HG03196 (cell line): ENCODE results near the gene DNAJB5.
"Not testable (repeated sequence)": the region's sequence is repeated elsewhere in the genome, so short reads cannot be mapped to it uniquely, and the experiment has no call there.

Experiments
- ATAC-seq: cut with Tn5 transposase; IDR thresholded peaks from one replicate; pipeline ENCODE4 v1.9.1; 2021; ENCODE audit not compliant: unreplicated experiment

The DNAJB5 gene

DNA sequence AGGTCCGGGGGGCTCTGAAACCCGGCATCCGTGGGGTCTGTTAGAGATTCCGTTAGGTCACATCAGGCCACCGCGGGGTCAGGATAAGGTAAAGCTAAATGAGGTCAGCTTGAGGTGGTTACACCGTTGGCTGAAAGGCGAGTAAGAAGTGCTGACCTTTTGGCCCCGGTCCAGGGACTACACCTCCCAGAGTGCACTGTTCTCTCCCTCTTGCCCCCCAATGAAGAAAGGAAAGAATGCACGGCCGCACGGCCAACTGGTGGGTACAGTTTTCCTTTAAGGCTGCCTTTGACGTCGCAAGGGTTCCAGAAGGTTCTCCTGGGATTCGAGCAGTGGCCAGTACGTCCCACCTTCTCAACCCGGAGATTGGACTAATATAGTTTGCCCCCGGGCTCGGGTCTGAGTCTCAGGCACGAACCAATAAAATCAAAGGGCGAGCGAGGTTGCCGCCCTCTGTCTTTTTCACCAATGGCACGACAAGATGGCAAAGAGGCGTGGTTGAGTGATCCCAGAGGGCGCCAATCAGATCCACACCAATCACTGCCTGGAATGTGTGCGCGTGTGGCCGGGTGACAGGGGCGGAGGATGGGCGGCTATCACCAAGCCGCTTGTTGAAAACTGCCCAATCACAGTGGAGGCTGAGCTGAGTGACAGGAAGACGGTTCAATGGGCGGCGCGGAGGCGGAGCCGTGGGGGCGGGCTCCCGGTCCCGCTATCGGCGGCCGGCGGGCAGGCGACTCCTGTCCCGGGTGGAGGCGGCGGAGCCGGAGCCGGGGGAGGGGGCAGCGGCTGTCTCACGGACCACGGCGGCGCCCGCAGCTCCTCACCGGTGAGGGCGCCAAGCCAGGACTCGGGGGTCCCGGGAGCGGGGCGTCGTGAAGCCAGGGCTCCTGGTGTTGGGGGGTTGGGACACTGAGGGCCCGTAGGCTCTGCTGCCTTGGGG is at the start of gene DNAJB5:
Gene DNAJB5, plus strand, starts transcription at position 743 of the 943 bp plus-strand sequence. CDS start 886 bp downstream, outside the sequence.
- peak; percentile 86 for ATAC-seq

DNA sequence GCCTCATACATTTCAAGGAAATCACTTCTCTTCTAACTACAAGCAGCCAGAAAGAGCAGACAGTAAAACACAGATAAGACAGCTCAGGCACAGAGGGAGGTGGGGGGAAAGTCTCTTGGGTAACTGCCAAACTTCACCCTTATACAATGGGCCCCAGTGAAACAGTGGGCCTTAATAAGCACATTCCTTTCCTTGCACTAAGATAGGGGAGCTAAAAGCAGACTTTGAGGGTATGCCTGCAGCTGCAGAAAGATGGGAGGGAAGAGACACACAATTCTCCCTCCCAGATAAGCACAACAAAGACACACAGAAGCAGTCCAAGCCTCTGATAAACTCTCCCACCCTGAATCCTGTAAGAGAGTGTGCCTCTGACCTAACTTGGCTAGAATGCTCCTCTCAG is 49.6 kb upstream of the DNAJB5 start:
- not testable (repeated sequence) for ATAC-seq

DNA sequence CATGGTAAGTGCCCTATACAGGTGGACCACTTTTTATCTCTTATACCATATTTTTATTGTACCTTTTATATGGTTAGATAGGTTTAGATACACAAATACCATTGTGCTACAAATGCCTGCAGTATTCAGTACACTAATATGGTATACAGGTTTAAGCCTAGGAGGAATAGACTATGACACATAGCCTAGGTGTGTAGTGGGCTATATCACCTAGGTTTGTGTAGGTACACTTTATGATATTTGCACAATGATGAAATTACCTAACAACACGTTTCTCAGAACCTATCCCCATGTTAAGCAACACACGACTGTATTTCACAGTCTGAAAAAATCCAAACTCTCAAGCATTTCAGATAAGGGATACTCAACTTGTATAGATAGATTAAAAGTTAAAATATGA is 41.1 kb upstream of the DNAJB5 start:
- no peak for ATAC-seq

DNA sequence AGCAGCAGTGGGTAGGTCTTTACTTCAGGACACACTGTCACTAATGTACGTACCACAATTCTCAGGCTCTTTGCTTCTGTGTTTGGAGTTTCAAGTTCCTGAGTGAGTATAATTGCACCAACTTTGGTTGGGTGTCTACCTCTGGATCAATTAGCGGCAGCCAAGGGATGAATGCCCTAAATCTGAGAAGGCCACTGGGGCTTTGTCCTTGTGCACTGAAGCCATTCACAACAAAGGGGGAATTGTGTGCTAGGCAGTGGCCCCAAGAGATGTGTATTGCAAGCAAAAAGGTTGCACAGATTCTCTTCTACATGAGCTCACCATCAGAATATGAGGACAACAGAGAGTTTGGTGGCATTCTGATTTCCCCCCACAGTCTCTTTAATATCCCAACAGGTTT is 35.3 kb upstream of the DNAJB5 start:
- no peak for ATAC-seq

GRCh38 chr9:34956066-34956465 is 33.5 kb upstream of the DNAJB5 start:
- not testable (repeated sequence) for ATAC-seq

DNA sequence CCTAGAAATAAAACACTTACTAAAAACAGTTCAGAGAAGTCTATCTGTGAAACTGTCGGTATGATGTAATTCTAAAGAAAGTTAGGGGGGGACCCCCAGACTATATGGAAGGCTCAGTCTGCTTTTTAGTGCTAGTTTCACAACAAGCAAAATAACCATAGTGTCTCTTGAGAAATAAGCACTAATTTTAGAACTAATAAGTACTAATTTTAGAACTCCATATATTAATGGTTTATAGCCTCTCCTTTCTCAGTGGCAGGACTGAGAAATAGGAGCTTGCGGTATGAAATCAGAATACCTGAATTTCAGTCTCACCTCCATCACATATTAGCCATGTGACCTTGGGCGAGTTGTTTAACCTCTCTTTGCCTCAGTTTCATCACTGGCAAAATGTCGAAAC is 32.9 kb upstream of the DNAJB5 start:
- ATAC-seq = peak; percentile 43

DNA sequence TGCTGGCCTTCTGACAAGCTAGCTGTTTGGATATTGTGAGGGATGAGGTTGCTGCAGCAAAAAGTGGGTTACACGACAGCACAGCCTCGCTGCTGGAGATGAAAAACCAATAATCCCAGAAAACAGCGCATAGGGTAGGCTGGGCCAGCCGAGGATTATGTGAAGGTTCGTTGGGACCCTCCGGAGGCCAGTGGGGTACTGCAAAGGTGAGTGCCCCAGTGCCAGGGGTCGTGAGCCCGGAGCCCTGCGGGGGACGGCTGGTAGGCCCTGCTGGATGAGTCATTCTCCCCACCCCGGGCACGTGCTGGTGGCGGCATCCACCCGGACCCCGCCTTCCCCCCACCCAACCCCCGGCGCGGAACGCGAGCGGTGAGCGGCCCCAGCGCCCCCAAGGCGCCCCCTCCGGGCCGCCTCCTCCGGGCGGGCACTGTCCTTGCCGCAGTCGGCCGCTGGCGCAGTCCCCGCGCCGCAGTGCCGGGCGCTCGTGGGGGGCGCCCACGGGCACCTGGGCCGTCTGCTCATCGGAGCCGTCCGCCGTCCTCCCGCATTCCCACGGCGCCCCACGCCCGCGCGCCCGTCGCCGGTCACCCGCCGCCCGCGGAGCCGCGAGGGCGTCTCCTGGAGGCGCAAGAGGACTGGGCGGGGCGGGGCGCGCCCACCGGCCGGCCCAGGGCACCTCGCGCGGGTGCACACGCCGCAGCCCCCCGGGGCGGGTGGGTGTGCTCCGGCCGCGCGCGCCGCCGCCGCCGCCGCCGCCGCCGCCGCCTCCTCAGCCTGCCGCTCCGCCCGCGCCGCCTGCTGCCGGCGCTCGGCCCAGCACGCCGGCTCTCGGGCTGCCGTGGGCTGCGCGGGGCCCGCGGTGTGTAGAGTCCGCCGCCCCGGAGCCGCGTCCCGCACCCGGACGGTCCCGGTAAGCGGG is 31.8 kb upstream of the DNAJB5 start, which contains the start of gene PHF24:
Gene PHF24, plus strand, starts transcription at position 794 of the 919 bp plus-strand sequence. CDS start 13,014 bp downstream, outside the sequence.
- no peak for ATAC-seq

DNA sequence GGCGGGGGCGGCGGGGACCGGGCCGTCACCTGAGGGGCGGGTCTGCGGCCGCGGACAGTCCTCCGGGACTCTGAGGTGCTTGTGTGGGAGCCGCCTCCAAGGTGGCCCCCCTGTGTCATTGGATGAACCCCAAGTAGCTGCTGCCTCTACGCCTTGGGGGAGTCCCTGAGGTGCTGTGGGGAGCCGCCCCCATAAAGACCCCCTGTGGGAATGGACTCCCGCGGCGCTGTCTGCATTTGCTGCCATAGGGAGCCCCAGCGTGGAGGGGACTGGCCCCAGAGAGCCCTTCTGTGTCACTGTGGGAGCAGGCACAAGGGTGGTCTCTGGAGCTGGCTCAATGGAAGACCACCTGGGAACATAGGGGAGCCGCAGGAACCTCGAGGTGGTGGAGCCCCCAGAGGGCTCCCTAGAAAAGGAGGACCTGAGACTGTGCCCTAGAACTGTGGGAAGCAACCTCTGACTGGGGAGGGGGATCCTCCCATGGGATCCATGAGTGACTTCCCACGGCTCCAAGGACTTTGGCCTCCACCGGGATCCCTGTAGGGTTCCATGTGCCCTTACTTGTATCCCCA is 31.0 kb upstream of the DNAJB5 start:
- ATAC-seq = no peak

DNA sequence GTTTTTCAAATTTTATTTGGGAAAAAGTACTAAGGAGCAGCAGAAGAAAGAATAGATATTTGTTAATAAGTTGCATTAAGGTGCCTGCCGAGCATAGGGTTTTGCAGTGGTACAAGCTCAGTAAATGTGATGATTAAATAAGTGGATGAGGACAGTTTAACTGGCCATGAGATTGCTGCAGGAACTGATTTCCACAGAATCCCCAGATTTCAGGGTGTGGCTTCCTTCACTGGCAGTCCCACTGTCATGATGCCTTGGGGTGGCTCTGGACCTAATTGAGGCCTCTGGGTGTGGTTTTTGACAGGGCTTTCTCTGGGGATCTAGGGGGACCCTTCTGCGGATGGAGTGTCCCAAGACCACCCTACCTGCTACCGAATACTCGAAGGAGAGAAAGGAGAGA is 30.1 kb upstream of the DNAJB5 start:
- ATAC-seq = no peak

GRCh38 chr9:34961574-34962490 is 27.7 kb upstream of the DNAJB5 start:
- ATAC-seq = no peak

GRCh38 chr9:34962546-34962945 is 27.0 kb upstream of the DNAJB5 start:
- no peak for ATAC-seq

DNA sequence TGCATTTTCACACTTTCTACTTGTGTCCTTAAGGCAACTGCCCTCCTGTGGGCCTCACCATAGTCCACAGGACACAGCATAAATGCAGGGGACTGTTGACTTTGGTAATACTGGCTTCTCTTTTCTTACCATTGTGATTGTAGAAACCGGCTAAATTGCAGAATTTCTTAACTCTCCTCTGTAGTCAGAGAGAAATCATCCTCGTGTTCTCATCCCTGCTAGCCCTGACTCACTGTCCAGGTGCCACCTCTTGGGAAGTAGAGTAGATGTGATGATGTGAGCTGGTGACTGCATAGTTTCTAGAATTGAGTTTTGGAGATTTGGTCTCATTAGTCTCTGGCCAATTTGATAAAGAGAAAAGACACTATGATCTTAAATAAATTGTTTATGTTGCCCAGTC is 26.0 kb upstream of the DNAJB5 start:
- no peak for ATAC-seq

DNA sequence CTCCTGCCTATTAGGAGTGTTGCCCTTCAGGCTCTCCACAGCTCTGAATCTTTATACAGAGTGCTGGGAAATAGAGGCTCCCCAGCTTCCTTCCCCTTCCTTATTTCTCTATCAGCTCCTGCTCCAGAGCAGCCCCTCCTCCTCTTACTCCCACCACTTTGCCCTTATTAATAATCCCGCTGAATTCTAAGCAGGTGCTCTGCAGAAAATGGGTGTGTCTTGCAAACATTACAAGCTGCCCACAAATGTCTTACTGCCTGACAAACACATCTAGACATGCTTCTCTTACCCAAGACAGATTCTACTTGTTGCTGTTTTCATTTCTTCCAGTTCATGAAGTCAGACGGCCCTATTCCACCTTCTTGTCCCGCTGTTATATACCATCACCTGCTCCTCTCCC is 25.1 kb upstream of the DNAJB5 start:
- no peak for ATAC-seq

DNA sequence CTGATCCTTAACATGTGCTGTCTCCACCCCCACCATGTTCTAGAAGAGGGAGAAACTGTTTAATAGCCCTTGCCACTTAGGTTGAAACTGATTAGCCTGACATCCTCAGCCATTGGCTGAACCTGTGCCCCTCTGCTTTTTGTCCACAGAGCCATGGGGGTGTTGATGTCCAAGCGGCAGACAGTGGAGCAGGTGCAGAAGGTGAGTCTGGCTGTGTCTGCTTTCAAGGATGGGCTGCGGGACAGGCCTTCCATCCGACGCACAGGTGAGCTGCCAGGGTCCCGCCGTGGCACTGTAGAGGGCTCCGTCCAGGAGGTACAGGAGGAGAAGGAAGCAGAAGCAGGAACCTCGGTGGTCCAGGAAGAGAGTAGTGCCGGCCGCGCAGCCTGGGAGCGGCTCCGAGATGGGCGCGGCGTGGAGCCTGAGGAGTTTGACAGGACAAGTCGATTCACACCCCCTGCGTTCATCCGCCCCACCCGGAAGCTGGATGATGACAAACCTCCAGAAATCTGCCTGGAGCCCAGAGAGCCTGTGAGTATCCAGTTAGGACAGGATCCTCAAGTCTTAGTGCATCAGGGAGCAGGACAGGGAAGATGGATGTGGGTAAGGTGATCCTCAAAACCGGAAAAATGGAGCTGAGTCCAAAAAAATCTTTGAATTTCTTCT is 18.3 kb upstream of the DNAJB5 start:
- no peak for ATAC-seq

DNA sequence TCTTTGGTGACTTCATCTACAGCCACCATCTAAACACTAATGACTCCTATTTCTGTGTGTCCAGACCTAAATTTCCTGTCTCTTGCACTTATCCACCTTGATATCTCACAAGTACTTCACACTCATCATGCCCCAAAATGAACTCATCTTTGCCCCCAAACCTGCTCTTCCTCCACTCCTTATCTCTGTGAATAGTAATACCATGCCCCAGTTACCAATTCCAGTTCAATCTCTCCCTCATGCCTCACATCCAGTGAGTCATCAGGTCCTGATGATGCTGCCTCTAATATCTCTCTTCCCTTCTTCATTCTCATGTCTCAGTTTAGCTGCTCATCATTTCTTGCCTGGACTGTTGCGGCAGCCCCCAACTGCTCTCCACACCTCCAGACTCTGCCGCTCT is 14.9 kb upstream of the DNAJB5 start:
- ATAC-seq = no peak

DNA sequence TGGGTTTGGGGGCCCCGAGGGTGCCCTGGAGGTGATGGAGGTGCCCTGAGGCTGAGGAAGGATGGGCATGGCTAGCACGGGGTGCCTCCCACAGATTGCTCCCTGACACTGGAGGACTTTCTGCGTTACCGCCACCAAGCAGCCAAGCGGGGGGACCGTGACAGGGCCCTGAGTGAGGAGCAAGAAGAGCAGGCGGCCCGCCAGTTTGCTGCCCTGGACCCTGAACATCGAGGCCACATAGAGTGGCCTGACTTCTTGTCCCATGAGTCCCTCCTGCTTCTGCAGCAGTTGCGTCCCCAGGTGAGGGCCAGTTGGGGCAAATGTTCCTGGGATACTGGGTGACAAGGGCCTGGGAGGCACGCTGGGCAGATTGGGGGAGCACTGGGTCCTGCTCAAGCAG is 13.1 kb upstream of the DNAJB5 start:
- no peak for ATAC-seq

DNA sequence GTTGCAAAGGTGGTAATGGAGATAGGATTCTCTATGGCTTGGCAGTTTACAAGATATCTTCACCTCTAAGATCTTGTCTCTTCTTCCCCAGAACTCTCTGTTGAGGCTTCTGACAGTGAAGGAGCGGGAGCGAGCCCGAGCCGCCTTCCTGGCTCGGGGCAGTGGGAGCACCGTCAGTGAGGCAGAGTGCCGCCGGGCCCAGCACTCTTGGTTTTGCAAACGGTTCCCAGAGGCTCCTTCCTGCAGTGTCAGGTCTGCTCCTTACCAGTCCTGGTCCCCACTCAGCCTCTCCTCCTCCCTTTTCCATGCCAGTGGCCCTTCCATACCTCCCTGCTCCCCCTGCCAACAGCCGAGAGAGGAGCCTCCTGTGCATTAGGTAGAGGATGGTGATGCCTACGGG is 12.6 kb upstream of the DNAJB5 start:
- no peak for ATAC-seq

GRCh38 chr9:34980181-34980761 is 9.3 kb upstream of the DNAJB5 start:
- no peak for ATAC-seq

DNA sequence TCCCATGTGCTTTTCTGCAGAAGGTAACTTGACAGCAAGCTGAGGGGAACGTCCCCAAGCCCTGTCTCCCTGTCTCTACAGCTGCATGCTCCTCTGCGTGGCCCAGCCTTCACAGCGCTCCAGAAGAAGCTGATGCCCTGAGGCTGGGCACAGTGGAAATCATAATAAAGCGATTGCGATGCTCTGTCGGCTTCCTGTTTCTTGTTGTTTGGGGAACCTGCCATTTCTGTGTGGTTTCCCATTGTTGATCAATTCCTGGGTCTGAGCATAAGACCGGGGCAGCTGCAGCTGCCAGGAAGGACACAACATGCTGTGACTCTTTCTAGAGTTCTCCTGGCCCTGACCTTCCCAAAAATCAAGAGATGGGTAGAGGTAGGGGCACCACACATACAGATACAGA is 7.2 kb upstream of the DNAJB5 start:
- no peak for ATAC-seq
